ENCODE measurements around the gene OR7A5. TPM values are rescaled to one million over a fixed set of nuclear protein-coding genes. Genes with fewer than 3 reads are reported as not detected.

The OR7A5 gene
- polyA plus RNA-seq, 2 of the 4 experiments (the other 2 are of a cell fraction), result not detected

GRCh38 chr19:14817052-14817451 is 17.9 kb downstream of the OR7A5 start:
- CTCF ChIA-PET, result interaction anchor here (1.1 kb wide), 1 partner anchor 31 kb away, joined by 3 read pairs; no protein-coding TSS in a partner anchor

GRCh38 chr19:14814982-14815652 is 19.9 kb downstream of the OR7A5 start:
- Histone ChIP-seq H3K4me2 (no peak overlapping the region), H3K4me1 (no peaks in the 10 kb centered on the region), H3K4me3 (no peak overlapping the region), H3K9me3 (no peaks in the 10 kb centered on the region), H3K27ac (no peak overlapping the region)
- no peak for DNase-seq (ENCODE audit: low read depth in 1 of 2, low spot score in 1 of 2)
- TF ChIP-seq CBX2 (IDR thresholded peaks at IDR 0.05; ENCODE audit: borderline replicate concordance, low read depth), result no peak
- TF ChIP-seq SMC3 (IDR thresholded peaks at IDR 0.05), result no peak
- TF ChIP-seq E2F6 (IDR thresholded peaks at IDR 0.05; ENCODE audit: borderline replicate concordance, low read depth), result no peak
- TF ChIP-seq KDM5A (IDR thresholded peaks at IDR 0.05), result no peak
- no peak for TF ChIP-seq JUN (IDR thresholded peaks at IDR 0.05)
- no peak for TF ChIP-seq FOSB (CRISPR knock-in tag; IDR thresholded peaks at IDR 0.05)
- no peak for TF ChIP-seq REST (IDR thresholded peaks at IDR 0.05)
- no peak for TF ChIP-seq BHLHE40 (IDR thresholded peaks at IDR 0.05; ENCODE audit: low read depth, low read length)
- no peak for TF ChIP-seq ATOH8 (CRISPR knock-in tag; IDR thresholded peaks at IDR 0.05; ENCODE audit: low read depth)
- no peak for TF ChIP-seq RNF2 (IDR thresholded peaks at IDR 0.05; ENCODE audit: borderline replicate concordance, low read depth)
- no peak for TF ChIP-seq EP300 (IDR thresholded peaks at IDR 0.05)
- no peak for TF ChIP-seq CHD2 (IDR thresholded peaks at IDR 0.05; ENCODE audit: low read length, partially characterized antibody)
- WGBS (ENCODE audit: missing lambda C conversion rate), result 19% methylated on average over 2 of the region's 2 CpGs
- CTCF ChIA-PET, result no interaction called here
- POLR2A ChIA-PET, result no interaction called here
- no peak for ATAC-seq
- no peak for FAIRE-seq

More at GRCh38 chr19:14817052-14817451, 17.9 kb downstream of the OR7A5 start:
- H3K4me2 ChIP-seq, result no peak overlapping the region
- H3K4me1 ChIP-seq, result no peaks in the 10 kb centered on the region
- WGBS (ENCODE audit: missing lambda C conversion rate), result 9% methylated on average over 3 of the region's 3 CpGs
- H3K9me3 ChIP-seq, result no peaks in the 10 kb centered on the region
- no peak for ATAC-seq
- no peak overlapping the region for H3K27ac ChIP-seq
- no peak overlapping the region for H3K4me3 ChIP-seq
- POLR2A ChIA-PET, result no interaction called here
- no peak for FAIRE-seq
- TF ChIP-seq JUNB (IDR thresholded peaks at IDR 0.05) (no peak), POLR2A (IDR thresholded peaks at IDR 0.05; ENCODE audit: low read length) (no peak), FOSL2 (IDR thresholded peaks at IDR 0.05) (no peak), FOSL2 (CRISPR knock-in tag; IDR thresholded peaks at IDR 0.05) (no peak), TFCP2L1 (CRISPR knock-in tag; IDR thresholded peaks at IDR 0.05) (no peak), JUN (IDR thresholded peaks at IDR 0.05) (no peak), KDM5A (IDR thresholded peaks at IDR 0.05) (no peak), NPAS2 (CRISPR knock-in tag; IDR thresholded peaks at IDR 0.05; ENCODE audit: borderline replicate concordance) (no peak), E2F6 (IDR thresholded peaks at IDR 0.05; ENCODE audit: borderline replicate concordance, low read depth) (no peak)
- DNase-seq (ENCODE audit: low read depth in 1 of 2, low spot score in 1 of 2), result no peak

Measured in A549 (cell line).